ENCODE results near the gene TMEM151B.

DNA sequence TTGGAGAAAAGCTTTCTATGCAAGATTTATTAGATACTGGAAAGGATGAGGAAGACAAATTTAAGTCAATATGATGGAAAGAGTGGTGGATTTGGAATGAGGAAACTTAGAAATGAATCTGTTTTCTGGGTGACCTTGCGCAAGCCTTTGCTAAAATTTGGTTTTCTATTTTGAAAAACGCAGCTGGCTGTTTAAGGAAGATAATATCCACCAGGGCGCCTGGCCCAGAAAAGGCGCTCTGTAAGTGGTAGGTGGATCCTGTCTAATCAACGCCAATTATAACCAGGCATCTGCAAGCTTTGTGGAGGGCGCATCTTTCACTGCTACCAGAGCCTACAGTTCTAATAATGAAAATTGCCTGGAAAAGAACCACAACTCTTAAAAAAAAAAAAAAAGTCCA lies 71.8 kb downstream of the TMEM151B start:
- TF ChIP-seq POLR2AphosphoS5 (IDR thresholded peaks at IDR 0.05) = no peak
- no peak for TF ChIP-seq POLR2A (IDR thresholded peaks at IDR 0.05)
